Amniotic stem cell (primary cell): ENCODE data around the gene AGBL4.
"Not testable (repeated sequence)": the region's sequence is repeated elsewhere in the genome, so short reads cannot be mapped to it uniquely, and the experiment has no call there.

Source experiments
- DNase-seq: peaks from one replicate; lab custom pipeline; 2025; lab: John Stamatoyannopoulos, UW

AGBL4 gene

GRCh38 chr1:49424782-49425181 is 599.0 kb downstream of the AGBL4 start:
- no peak for DNase-seq

GRCh38 chr1:49416758-49417157 is 607.0 kb downstream of the AGBL4 start:
- DNase-seq = no peak

- DNase-seq = no peak
Measured at GRCh38 chr1:49408346-49408745, 615.4 kb downstream of the AGBL4 start.

GRCh38 chr1:49397086-49397485 is 626.7 kb downstream of the AGBL4 start:
- DNase-seq = no peak

- no peak for DNase-seq
Measured at GRCh38 chr1:49394200-49394599, 629.6 kb downstream of the AGBL4 start.

- DNase-seq = no peak
Measured at GRCh38 chr1:49389699-49390098, 634.1 kb downstream of the AGBL4 start.

- no peak for DNase-seq
Measured at GRCh38 chr1:49364676-49365075, 659.1 kb downstream of the AGBL4 start.

- DNase-seq = no peak
Measured at GRCh38 chr1:49363628-49364027, 660.1 kb downstream of the AGBL4 start.

GRCh38 chr1:49358036-49358435 is 665.7 kb downstream of the AGBL4 start:
- no peak for DNase-seq

- DNase-seq = no peak
Measured at GRCh38 chr1:49356594-49356993, 667.2 kb downstream of the AGBL4 start.

- no peak for DNase-seq
Measured at GRCh38 chr1:49351768-49352167, 672.0 kb downstream of the AGBL4 start.

- DNase-seq = no peak
Measured at GRCh38 chr1:49346767-49347349, 676.9 kb downstream of the AGBL4 start.

- DNase-seq = no peak
Measured at GRCh38 chr1:49340576-49340975, 683.2 kb downstream of the AGBL4 start.

- DNase-seq = no peak
Measured at GRCh38 chr1:49339043-49339442, 684.7 kb downstream of the AGBL4 start.

GRCh38 chr1:49337251-49337650 is 686.5 kb downstream of the AGBL4 start:
- DNase-seq = no peak

- DNase-seq = no peak
Measured at GRCh38 chr1:49333906-49334305, 689.8 kb downstream of the AGBL4 start.

GRCh38 chr1:49331066-49331852 is 692.5 kb downstream of the AGBL4 start:
- no peak for DNase-seq

GRCh38 chr1:49323925-49324540 is 699.7 kb downstream of the AGBL4 start:
- DNase-seq = no peak

GRCh38 chr1:49320493-49320892 is 703.3 kb downstream of the AGBL4 start:
- DNase-seq = not testable (repeated sequence)

GRCh38 chr1:49319426-49319963 is 704.3 kb downstream of the AGBL4 start:
- no peak for DNase-seq

GRCh38 chr1:49318218-49318617 is 705.5 kb downstream of the AGBL4 start:
- no peak for DNase-seq

GRCh38 chr1:49307457-49307856 is 716.3 kb downstream of the AGBL4 start:
- no peak for DNase-seq

- DNase-seq = no peak
Measured at GRCh38 chr1:49306507-49307070, 717.2 kb downstream of the AGBL4 start.
